HL-60 (cell line): ENCODE measurements around the gene CFAP221.

Source experiments
- DNase-seq, 2 experiments: peaks; one replicate each; pipeline ENCODE4 v3.0.0-alpha.2; 2010 to 2020; ENCODE audit warnings: low read depth in 1 of 2, low spot score in 1 of 2
- H3K27ac ChIP-seq: fragments of 250-450 bp; sonication (Bioruptor Pico); replicated peaks from 2 replicates; pipeline ENCODE4 v1.5.1; 2020; ENCODE audit warnings: mild to moderate bottlenecking, moderate library complexity
- H3K27me3 ChIP-seq: fragments of 250-450 bp; sonication (Bioruptor Pico); 2 replicates; pipeline ENCODE4 v1.5.1; 2021; ENCODE audit warnings: mild to moderate bottlenecking, moderate library complexity; ENCODE audit not compliant: insufficient read depth, poor library complexity, severe bottlenecking
- H3K4me3 ChIP-seq: replicated peaks from 2 replicates; pipeline ENCODE4 v1.5.1; 2011; ENCODE audit warnings: mild to moderate bottlenecking, control low read depth, low read length; ENCODE audit not compliant: insufficient read depth
- CTCF ChIP-seq: IDR thresholded peaks from one replicate; pipeline ENCODE4 v1.5.1; 2011; ENCODE audit warnings: low read length, control low read depth, inconsistent platforms; ENCODE audit not compliant: insufficient read depth
- GABPA ChIP-seq: IDR thresholded peaks from 2 replicates; pipeline ENCODE4 v1.6.1; 2012; ENCODE audit warnings: low read depth
- POLR2AphosphoS5 ChIP-seq: IDR thresholded peaks from 2 replicates; pipeline ENCODE4 v1.6.1; 2012; ENCODE audit warnings: low read depth
- REST ChIP-seq: IDR thresholded peaks from 2 replicates; pipeline ENCODE4 v1.6.1; 2012; ENCODE audit warnings: low read depth; ENCODE audit not compliant: insufficient replicate concordance
- SPI1 ChIP-seq: IDR thresholded peaks from 2 replicates; pipeline ENCODE4 v1.6.1; 2012; ENCODE audit warnings: low read depth, mild to moderate bottlenecking, borderline replicate concordance

The CFAP221 gene

DNA sequence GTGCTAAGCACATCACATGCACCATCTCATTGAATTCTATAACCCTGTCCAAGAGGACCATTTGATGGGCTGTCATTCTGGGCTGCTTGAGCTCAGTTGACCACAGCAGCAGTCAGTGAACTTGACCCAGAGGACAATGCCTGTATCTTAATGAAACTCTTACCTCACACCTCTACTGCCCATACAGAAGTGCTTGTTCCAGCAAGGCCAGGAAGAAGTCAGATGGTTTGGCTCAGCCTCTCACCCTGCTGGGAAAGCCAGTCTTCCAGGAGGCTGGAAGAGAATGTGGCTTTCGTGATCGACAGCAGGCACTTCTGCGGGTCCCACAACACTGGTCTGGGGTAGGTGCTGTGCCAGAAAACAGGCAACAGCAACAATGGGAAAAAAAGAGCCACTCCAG lies 47.3 kb downstream of the CFAP221 start:
- no peak overlapping the region for H3K27ac ChIP-seq
- no peaks in the 10 kb centered on the region for H3K27me3 ChIP-seq
- DNase-seq, result no peak
- TF ChIP-seq CTCF, result no peak
- no peak for TF ChIP-seq GABPA
- no peak for TF ChIP-seq POLR2AphosphoS5
- TF ChIP-seq SPI1, result no peak
- TF ChIP-seq REST, result no peak
- no peak overlapping the region for H3K4me3 ChIP-seq

DNA sequence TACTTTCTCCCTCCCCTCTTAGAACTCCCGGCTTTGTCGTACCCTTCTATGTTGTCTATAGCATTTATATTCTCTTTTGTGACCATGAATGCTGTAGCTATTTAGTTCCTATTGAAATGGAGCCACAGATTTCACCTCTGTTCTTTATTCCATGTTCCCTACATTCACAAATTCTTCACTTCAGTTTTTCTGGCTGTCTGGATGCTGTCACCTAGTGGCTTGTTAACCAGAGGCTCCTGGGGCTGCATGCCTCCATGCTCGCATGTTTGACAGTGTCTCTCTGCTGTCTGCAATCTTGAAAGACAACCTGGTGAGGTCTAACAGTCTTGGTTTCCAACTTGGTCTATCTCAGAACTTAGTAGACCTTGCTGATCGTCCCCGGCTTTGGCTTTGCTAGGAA lies 48.2 kb downstream of the CFAP221 start:
- no peak overlapping the region for H3K27ac ChIP-seq
- no peak for DNase-seq
- H3K27me3 ChIP-seq, result no peaks in the 10 kb centered on the region
- no peak overlapping the region for H3K4me3 ChIP-seq
- no peak for TF ChIP-seq SPI1
- TF ChIP-seq CTCF, result no peak
- no peak for TF ChIP-seq POLR2AphosphoS5
- no peak for TF ChIP-seq GABPA
- TF ChIP-seq REST, result no peak

DNA sequence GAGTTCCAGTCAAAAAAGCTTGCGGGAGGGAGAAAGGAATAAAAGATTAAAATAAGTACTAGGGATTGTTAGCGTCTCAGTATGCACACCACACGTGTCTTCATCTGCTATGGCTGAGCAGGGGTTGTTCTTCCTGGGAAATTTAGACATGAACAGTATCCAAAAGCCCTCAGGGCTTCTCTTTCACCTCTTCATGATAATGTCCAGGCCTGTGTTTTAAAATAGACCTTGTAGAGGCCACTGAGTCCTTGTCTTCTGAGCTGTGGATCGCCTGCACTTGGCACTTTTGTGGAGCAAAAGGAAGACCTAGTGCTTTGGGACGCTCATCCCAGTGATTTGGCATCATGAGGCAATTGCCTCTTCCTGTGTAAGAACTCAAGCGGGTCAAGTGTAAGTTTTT lies 52.4 kb downstream of the CFAP221 start:
- DNase-seq, result no peak
- no peak overlapping the region for H3K4me3 ChIP-seq
- no peak for TF ChIP-seq POLR2AphosphoS5
- no peak for TF ChIP-seq CTCF
- no peak for TF ChIP-seq GABPA
- TF ChIP-seq SPI1, result no peak
- TF ChIP-seq REST, result no peak
- no peak overlapping the region for H3K27ac ChIP-seq
- no peaks in the 10 kb centered on the region for H3K27me3 ChIP-seq
